ENCODE measurements around the gene LAMC1.

The LAMC1 gene

GRCh38 chr1:183087001-183087400, 63.8 kb downstream of the LAMC1 start:
- DNase-seq (ENCODE audit: extremely low read depth, low read depth): no peak
- no peak for TF ChIP-seq CTCF (IDR thresholded peaks at IDR 0.05; ENCODE audit: low read depth, low read length)

GRCh38 chr1:183089025-183089639, 65.9 kb downstream of the LAMC1 start:
- no peak for DNase-seq (ENCODE audit: extremely low read depth, low read depth)

GRCh38 chr1:183090391-183091006, 67.3 kb downstream of the LAMC1 start:
- DNase-seq (ENCODE audit: extremely low read depth, low read depth): no peak
- TF ChIP-seq CTCF (IDR thresholded peaks at IDR 0.05; ENCODE audit: low read depth, low read length): no peak

More at GRCh38 chr1:183089025-183089639, 65.9 kb downstream of the LAMC1 start:
- TF ChIP-seq CTCF (IDR thresholded peaks at IDR 0.05; ENCODE audit: low read depth, low read length): no peak

- TF ChIP-seq CTCF (IDR thresholded peaks at IDR 0.05; ENCODE audit: low read depth, low read length): no peak
- DNase-seq (ENCODE audit: extremely low read depth, low read depth): no peak
These were observed 68.0 kb downstream of the LAMC1 start for GRCh38 chr1:183091181-183091580.

GRCh38 chr1:183092350-183092749, 69.1 kb downstream of the LAMC1 start:
- no peak for DNase-seq (ENCODE audit: extremely low read depth, low read depth)
- TF ChIP-seq CTCF (IDR thresholded peaks at IDR 0.05; ENCODE audit: low read depth, low read length): no peak

GRCh38 chr1:183093066-183093668, 69.9 kb downstream of the LAMC1 start:
- DNase-seq (ENCODE audit: extremely low read depth, low read depth): no peak
- no peak for TF ChIP-seq CTCF (IDR thresholded peaks at IDR 0.05; ENCODE audit: low read depth, low read length)

GRCh38 chr1:183093786-183094298, 70.6 kb downstream of the LAMC1 start:
- no peak for TF ChIP-seq CTCF (IDR thresholded peaks at IDR 0.05; ENCODE audit: low read depth, low read length)
- DNase-seq (ENCODE audit: extremely low read depth, low read depth): no peak

Measured in AG09319 (cell line).